HEK293T (cell line): ENCODE data around the gene NRDC.
A peak's percentile ranks its signal among the peaks of the same experiment; 100 is the strongest.

Source experiments
- CTCF ChIA-PET: fragments of 350-600 bp; formaldehyde crosslinking; extraction: SDS; loops from one replicate; lab custom pipeline; 2021; ENCODE audit warnings: antibody characterized with exemption, inconsistent platforms; lab: Yijun Ruan, JAX
- POLR2A ChIA-PET: fragments of 350-600 bp; formaldehyde crosslinking; extraction: SDS; loops from one replicate; lab custom pipeline; 2020; ENCODE audit warnings: antibody characterized with exemption, inconsistent platforms; lab: Yijun Ruan, JAX
- DNase-seq: peaks from one replicate; pipeline ENCODE4 v3.0.0; 2012; ENCODE audit warnings: mixed read lengths; ENCODE audit errors: extremely low spot score
- ARNT ChIP-seq: fragments of 450-650 bp; IDR thresholded peaks from 2 replicates; pipeline ENCODE4 v1.6.1; 2017; ENCODE audit warnings: mild to moderate bottlenecking
- BHLHE40 ChIP-seq: fragments of 450-650 bp; IDR thresholded peaks from 2 replicates; pipeline ENCODE4 v1.6.1; 2016; ENCODE audit warnings: mild to moderate bottlenecking, moderate library complexity, borderline replicate concordance
- CTBP1 ChIP-seq: fragments of 450-650 bp; IDR thresholded peaks from 2 replicates; pipeline ENCODE4 v1.6.1; 2016; ENCODE audit warnings: borderline replicate concordance
- ELF4 ChIP-seq: fragments of 450-650 bp; IDR thresholded peaks from 2 replicates; pipeline ENCODE4 v1.6.1; 2017; ENCODE audit warnings: antibody characterized with exemption
- FOXA1 ChIP-seq: fragments of 450-650 bp; IDR thresholded peaks from 2 replicates; pipeline ENCODE4 v1.6.1; 2016; ENCODE audit warnings: mild to moderate bottlenecking
- FOXK2 ChIP-seq: fragments of 450-650 bp; IDR thresholded peaks from 2 replicates; pipeline ENCODE4 v1.6.1; 2016; ENCODE audit warnings: mild to moderate bottlenecking
- FOXM1 ChIP-seq: fragments of 450-650 bp; IDR thresholded peaks from 2 replicates; pipeline ENCODE4 v1.6.1; 2017; ENCODE audit warnings: mild to moderate bottlenecking, borderline replicate concordance
- HDGF ChIP-seq: fragments of 450-650 bp; IDR thresholded peaks from 2 replicates; pipeline ENCODE4 v1.6.1; 2017; ENCODE audit warnings: antibody characterized with exemption, borderline replicate concordance
- L3MBTL2 ChIP-seq: fragments of 450-650 bp; conservative IDR thresholded peaks from 2 replicates; pipeline ENCODE4 v1.6.1; 2016; ENCODE audit warnings: mild to moderate bottlenecking
- LEF1 ChIP-seq: fragments of 450-650 bp; IDR thresholded peaks from 2 replicates; pipeline ENCODE4 v1.6.1; 2017; ENCODE audit warnings: mild to moderate bottlenecking, borderline replicate concordance
- NFRKB ChIP-seq: fragments of 450-650 bp; IDR thresholded peaks from 2 replicates; pipeline ENCODE4 v1.6.1; 2016; ENCODE audit warnings: mild to moderate bottlenecking, moderate library complexity
- PKNOX1 ChIP-seq: fragments of 450-650 bp; IDR thresholded peaks from 2 replicates; pipeline ENCODE4 v1.6.1; 2016
- SP1 ChIP-seq: fragments of 450-650 bp; IDR thresholded peaks from 2 replicates; pipeline ENCODE4 v1.6.1; 2017
- SUZ12 ChIP-seq: fragments of 450-650 bp; IDR thresholded peaks from 2 replicates; pipeline ENCODE4 v1.6.1; 2016; ENCODE audit warnings: mild to moderate bottlenecking
- TARDBP ChIP-seq: fragments of 450-650 bp; IDR thresholded peaks from 2 replicates; pipeline ENCODE4 v1.6.1; 2016
- ZNF384 ChIP-seq: fragments of 450-650 bp; IDR thresholded peaks from 2 replicates; pipeline ENCODE4 v1.6.1; 2016

The NRDC gene

DNA sequence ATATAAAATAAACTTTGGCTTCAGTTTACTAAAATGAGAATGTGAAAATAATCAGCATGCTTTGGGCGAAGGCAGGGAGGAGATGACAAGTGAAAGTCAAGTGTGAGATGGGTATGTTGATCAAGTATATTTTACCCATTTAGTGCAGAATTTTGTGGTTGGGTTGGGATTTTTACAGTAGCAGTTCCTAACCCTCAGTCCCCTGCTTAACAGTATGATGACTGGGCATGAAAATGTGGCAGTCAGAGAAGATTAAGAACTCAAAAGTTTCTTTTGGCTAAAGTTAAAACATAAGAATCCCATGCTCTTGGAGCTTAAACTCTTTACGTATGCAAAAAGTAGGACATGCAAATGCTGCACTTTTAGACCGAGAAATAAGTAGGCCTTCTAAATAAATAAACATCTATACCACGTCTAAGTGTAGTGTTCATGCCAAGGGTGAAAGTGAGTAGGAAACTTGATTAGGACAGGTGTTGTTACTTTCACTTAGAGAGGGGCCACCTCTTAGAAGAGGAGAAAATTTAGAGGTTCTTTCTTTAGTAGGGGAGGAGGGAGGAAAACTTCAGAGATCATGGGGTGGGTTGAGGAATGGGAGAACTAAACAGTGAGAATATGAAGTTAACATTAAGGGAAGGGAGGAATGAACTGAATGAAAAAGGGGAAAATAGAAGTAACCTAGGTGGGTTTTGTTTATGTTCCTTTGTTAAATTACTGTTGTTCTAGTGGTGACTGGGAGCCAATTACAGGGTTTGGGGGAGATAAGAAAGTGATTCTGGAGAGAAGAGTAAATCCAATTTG lies 133.8 kb downstream of the NRDC start:
- ChIA-PET CTCF (no interaction called here), POLR2A (no interaction called here)
- no peak for DNase-seq
- TF ChIP-seq ELF4 = no peak
- TF ChIP-seq FOXA1 = no peak
- TF ChIP-seq LEF1 = no peak
- no peak for TF ChIP-seq FOXM1
- TF ChIP-seq SP1 = no peak
- no peak for TF ChIP-seq ZNF384
- TF ChIP-seq SUZ12 = no peak
- no peak for TF ChIP-seq L3MBTL2
- no peak for TF ChIP-seq FOXK2
- TF ChIP-seq HDGF = no peak
- no peak for TF ChIP-seq PKNOX1
- TF ChIP-seq CTBP1 = no peak
- no peak for TF ChIP-seq TARDBP
- no peak for TF ChIP-seq ARNT
- TF ChIP-seq NFRKB = no peak
- no peak for TF ChIP-seq BHLHE40

GRCh38 chr1:51741121-51741681 lies 137.3 kb downstream of the NRDC start:
- POLR2A ChIA-PET = interaction anchor here (1.1 kb wide), 1 partner anchor 120 kb away, joined by 4 read pairs; no protein-coding TSS in a partner anchor
- DNase-seq = no peak
- TF ChIP-seq FOXM1 (no peak), HDGF (no peak), ARNT (no peak), CTBP1 (no peak), FOXK2 (no peak), NFRKB (no peak), L3MBTL2 (no peak), FOXA1 (no peak), SP1 (no peak), LEF1 (no peak), BHLHE40 (no peak), TARDBP (no peak), PKNOX1 (no peak), SUZ12 (no peak), ELF4 (no peak), ZNF384 (no peak)
- CTCF ChIA-PET = interaction anchor here (1.2 kb wide), 1 partner anchor 28 kb away, joined by 4 read pairs; no protein-coding TSS in a partner anchor

- no peak for DNase-seq
- POLR2A ChIA-PET = interaction anchor here (1.1 kb wide), 1 partner anchor 120 kb away, joined by 4 read pairs; no protein-coding TSS in a partner anchor
- TF ChIP-seq SUZ12 (no peak), SP1 (no peak), FOXA1 (no peak), CTBP1 (peak; percentile 59; the same call in 1 of the 2 replicates), HDGF (no peak), ELF4 (no peak), ARNT (no peak), BHLHE40 (no peak), FOXK2 (no peak), ZNF384 (no peak), LEF1 (no peak), FOXM1 (no peak), PKNOX1 (peak; percentile 94)
- CTCF ChIA-PET = interaction anchor here (1.2 kb wide), 1 partner anchor 29 kb away, joined by 4 read pairs; no protein-coding TSS in a partner anchor
Measured at GRCh38 chr1:51740652-51741051, 137.9 kb downstream of the NRDC start.
